ENCODE data around the gene KRT6A.
"Not testable (repeated sequence)": the region's sequence is repeated elsewhere in the genome, so short reads cannot be mapped to it uniquely, and the experiment has no call there.

KRT6A gene

DNA sequence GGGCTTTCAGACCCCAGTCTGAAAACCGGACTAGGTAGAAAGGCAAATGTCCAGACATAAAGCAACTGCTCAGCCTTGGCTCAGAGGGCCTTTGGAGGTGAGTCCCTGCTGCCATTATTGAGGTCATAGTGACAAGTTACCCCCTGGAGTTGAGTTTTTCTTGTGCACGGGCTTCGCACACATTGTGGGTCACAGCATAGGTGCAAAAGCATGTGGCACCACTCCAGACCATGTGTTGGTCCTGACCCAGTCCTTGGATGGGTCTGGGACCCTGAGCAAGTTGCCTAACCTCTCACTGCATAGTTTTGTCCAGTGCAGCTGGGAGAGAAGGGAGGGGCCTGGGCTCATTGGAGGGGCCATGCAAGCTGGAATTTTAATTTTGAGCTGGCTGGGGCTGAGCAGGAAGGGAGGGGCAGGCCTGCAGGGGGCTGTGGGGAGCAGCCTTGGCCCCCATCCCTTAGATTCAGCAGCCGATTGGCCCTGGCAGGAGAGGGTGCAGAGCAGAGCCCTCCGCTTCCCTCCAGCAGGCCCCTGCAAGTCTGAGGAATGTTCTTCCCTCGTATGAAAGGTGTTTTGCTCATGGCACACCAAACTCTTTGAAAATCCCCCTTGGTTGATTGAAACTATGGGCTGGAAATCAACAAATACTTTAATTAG is 31.3 kb upstream of the KRT6A start:
- DNase-seq: no peak

GRCh38 chr12:52523824-52524223 is 30.8 kb upstream of the KRT6A start:
- DNase-seq: no peak

DNA sequence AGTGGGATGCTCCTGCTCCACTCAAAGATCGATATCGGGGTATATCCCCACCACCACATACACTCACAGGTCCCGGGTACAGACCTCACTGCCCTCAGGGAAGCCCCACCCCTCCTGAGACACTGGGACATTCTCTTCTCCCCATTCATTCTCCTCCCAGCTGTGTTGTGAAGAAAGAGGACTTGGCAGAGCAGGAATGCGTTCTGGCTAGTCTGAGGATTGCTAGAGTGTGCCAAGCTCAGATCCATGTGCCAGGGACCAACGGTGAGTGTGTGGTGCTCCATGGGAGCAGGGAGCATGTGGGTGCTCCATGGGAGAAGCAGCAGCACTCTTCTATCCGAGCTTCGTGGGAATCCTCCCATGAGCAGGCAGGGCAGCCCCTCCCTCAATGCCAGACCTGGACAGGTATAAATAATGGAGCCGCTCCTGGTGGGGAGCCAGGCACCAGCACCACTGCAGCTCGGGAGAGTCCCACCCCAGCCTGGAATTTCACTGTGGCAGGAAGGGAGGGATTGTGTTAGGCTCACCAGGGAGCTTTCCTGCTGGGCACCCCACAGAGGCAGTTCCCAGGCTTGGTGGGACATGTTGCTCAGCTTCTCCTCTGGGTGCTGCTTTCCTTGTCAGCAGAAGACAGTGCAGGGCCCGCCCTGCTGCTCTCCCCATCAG is 29.4 kb upstream of the KRT6A start:
- no peak for DNase-seq

GRCh38 chr12:52521568-52522266 is 28.7 kb upstream of the KRT6A start:
- DNase-seq: no peak

DNA sequence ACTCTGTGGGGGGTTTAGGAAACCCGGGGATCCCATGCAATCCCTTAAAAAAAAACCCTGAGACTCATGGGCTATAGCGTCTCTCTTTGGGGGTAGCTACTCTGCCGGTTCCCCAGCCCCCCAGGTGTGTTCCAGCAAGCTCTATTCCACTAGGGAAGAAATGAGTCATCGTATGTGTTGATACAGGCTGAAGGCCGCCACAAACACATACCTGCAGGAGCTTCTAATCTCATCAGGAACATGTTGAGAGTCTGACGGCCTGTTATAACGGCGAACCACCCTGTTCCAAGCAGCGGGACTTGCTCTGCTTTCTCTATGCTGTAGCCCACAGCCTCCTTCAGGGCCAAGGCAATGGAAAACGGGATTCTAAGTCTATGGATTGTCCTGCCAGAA is 28.1 kb upstream of the KRT6A start:
- DNase-seq: no peak

DNA sequence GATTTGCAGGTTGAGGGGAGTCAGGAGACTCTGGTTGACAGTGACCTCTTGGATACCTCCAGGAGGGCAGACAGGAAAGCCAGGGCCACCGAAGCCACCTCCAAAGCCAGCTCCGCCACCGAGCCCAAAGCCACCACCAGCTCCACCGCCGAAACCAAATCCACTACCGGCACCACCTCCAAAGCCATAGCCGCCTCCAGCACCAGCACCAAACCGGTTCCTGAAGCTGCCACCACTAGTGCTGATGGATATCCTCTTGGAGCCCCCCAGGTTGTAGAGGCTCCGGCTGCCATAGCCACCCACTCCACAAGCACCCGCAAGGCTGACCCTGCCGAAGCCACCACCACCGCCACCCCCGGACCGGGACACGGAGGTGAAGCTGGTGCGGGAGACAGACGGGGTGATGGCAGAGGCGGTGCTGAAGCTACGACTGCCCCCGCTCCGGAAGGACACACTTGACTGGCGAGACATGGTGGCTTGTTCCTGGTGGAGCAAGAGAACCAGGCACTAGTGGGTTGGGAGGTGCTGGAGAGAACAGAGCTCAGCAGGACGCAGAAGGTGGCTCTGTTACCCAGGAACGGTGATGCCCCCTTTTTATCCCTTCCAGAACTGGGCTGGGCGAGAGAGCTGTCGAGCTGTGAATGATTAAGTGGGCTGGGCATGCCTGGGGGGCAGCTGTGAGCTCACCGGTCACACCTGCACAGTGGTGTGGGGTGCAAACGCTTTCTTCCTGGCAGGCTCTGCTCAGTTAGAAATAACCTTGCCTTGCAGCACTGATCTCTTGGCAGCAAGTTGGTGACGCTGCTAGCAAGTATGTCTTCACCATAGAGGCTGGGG is 27.0 kb upstream of the KRT6A start, which contains the start of gene KRT5:
TSS of gene KRT5 (minus strand) at position 569 of the 837 bp plus-strand sequence. CDS start at position 471, 98 bp downstream.
- DNase-seq: no peak

DNA sequence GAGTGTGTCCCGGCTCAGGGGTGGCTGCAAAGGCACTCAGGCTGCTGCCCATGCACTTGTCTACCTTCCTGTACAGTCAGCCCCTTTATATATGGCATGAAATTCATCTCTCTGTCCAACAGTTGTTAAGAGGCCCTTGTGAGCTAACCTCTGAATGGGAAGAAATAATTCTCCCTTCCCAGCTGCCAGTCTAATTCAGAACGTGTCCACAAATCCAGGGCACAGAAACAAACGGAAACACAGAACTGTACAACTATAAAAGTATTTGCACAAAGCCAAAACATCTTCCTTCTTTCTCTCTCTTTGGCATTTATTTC is 26.3 kb upstream of the KRT6A start:
- DNase-seq: no peak

DNA sequence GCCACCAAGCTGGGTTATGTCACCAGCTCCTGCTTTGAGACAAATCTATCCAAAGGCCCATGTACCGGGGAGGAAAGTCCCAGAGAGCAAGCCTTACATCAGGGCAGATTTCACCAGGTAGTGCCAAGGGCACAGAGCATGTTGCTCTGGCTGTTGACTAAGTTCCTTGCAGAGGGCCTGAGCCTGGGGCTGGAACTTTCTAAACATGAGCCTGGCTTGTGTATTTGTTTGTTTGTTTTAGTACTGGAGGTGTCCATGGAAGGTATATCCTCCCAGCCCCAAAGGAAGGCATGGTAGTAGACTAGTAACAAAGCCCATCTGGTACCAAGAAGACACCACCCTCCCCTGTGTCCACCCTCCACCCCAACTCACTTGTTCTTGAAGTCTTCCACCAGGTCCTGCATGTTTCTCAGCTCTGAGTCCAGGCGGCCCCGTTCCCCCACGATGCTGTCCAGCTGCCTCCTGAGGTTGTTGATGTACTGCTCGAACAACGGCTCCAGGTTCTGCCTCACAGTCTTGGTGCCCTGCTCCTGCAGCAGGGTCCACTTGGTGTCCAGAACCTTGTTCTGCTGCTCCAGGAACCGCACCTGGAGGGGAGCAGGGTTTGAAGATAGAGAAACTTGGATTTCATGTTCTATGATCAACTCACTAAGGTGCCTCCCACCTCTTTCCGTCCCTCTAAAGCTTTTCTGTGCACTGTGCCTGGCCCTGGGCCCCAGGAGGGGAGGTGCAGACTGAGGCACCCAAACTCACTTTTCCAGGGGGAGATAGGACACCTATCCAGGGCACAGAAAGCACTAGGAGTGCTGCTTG is 25.7 kb upstream of the KRT6A start:
- DNase-seq: no peak

DNA sequence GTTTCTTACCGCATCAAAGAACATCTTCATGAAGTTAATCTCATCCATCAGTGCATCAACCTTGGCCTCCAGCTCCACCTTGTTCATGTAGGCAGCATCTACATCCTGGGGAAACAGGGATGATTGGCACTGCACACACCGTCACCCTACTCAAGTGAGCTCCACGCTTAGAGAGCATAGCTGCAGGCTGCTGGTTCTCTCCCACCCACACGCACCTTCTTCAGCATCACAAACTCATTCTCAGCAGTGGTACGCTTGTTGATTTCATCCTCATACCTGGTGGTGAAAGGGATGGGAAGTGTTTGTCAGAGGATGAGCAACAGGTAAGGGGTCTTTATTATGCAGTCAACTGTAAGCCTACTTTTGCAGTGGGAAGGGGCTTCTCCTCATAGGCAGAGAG is 24.8 kb upstream of the KRT6A start:
- no peak for DNase-seq

GRCh38 chr12:52517005-52517835 is 24.2 kb upstream of the KRT6A start:
- DNase-seq: no peak

- no peak for DNase-seq
Measured at GRCh38 chr12:52515927-52516831, 23.1 kb upstream of the KRT6A start.

DNA sequence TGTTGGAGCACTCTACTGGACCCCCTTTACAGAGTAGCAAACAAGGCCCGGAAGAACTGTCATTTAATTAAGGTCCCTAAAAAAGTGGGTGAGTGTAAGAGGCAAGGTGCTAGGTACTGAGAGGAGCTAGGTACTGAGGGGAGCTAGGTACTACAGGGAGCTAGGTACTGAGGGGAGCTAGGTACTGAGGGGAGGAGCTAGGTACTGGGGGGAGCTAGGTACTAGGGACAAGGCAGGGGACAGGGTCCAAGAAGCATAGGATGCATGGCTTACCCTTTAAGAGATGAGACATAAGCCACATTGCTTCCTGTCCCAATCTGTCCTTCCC is 22.2 kb upstream of the KRT6A start:
- DNase-seq: no peak

- no peak for DNase-seq
Measured at GRCh38 chr12:52514471-52515318, 21.6 kb upstream of the KRT6A start.

GRCh38 chr12:52513736-52514135 is 20.7 kb upstream of the KRT6A start:
- no peak for DNase-seq

DNA sequence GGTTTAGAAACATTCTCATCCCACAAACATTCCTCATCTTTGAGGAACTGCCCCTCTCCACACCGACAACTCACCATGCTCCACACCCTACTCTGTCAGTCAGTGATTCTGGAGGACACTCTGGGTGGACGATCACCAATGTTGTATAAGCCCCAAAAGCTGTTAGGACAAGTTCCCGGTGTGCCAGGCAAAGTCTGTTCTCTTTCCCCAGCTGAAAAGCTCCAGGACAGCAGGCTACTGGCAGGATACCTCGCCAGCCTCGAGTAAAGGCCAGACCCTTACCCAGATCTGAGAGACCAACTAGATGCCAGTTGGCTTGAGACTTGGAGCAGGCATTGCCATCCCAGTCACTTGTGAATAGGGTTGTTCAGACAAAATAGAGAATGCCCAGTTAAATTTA is 15.2 kb upstream of the KRT6A start:
- no peak for DNase-seq

DNA sequence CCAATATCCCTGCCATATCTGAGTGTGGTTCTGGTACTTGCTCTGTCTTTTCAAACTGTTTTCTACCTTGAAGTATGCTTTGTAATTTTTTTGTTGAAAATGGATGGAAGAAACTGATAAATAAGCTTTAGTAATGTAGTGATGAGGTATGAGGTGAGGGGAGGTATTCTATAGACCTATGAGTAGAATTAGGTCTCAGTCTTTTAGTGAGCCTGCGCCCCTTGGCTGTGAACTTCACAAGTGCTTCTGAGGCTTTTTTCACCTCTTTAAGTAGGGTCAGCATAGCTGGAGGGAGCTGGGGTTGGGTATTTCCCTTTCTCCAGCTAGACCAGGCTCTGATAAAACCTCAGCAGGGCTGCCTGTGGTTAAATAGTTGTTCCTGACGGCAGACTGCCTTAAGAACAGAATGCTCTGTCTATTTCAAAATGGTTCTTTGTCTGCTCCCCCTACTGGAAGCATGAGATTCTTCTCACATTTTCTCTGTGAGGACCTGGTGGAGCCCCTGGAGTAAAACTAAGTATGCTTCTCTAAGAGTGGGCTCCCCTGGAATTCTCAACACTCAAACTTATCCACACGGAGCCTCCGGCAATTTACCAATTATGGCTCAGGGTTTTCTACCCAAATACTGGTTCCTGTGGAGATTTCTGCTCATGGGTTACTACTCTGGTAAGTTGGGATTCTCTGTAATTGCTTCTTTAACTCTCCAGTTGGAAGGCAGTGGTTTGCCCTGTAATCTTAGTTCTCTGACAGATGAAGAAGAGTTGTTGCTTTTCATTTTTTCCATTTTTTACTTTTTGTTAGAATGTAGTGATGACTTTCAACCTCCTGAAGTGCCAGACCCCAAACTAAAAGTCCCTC is 14.0 kb upstream of the KRT6A start:
- no peak for DNase-seq

DNA sequence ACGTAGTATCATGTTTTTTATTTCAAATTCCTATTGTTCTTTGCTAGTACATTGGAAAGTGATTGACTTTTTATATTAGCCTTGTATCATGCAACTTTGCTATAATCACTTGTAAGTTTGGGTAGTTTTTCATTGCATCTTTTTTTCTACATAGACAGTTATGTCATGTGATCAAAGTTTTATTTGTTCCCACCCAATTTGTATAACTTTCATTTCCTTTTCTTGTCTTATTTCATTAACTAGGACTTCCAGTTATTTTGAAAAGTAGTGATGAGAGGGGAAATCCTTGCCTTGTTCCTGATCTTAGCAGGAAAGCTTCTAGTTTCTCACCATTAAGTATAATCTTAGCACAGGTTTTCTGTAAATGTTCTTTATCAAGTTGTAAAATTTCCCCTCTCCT is 9.8 kb upstream of the KRT6A start:
- no peak for DNase-seq

GRCh38 chr12:52501490-52501889 is 8.4 kb upstream of the KRT6A start:
- DNase-seq: no peak

- not testable (repeated sequence) for DNase-seq
Measured at GRCh38 chr12:52500574-52500973, 7.5 kb upstream of the KRT6A start.
